Skeletal muscle cell (primary cell): ENCODE data around the gene SNCG.
A peak's percentile ranks its signal among the peaks of the same experiment; 100 is the strongest.

ENCODE experiments used
- DNase-seq: peaks from one replicate; pipeline ENCODE4 v3.0.0-alpha.2; 2010; ENCODE audit warnings: low read depth
- H3K4me3 ChIP-seq: 2 replicates; pipeline ENCODE4 v1.5.1; 2011; ENCODE audit warnings: low read depth, mild to moderate bottlenecking, control low read depth, low read length, moderate library complexity

SNCG gene

GRCh38 chr10:86958901-86959736 is 720 bp downstream of the SNCG start:
- DNase-seq = no peak
- no peak overlapping the region for H3K4me3 ChIP-seq

GRCh38 chr10:86959737-86960002 is 1.3 kb downstream of the SNCG start:
- H3K4me3 ChIP-seq = no peak overlapping the region
- DNase-seq = no peak

GRCh38 chr10:86960003-86960862 is 1.8 kb downstream of the SNCG start:
- H3K4me3 ChIP-seq = no peak overlapping the region
- no peak for DNase-seq

GRCh38 chr10:86960863-86961434 is 2.5 kb downstream of the SNCG start:
- no peak for DNase-seq

GRCh38 chr10:86961481-86962091 is 3.2 kb downstream of the SNCG start:
- no peak for DNase-seq
- H3K4me3 ChIP-seq = no peak overlapping the region

More at GRCh38 chr10:86960863-86961434, 2.5 kb downstream of the SNCG start:
- no peak overlapping the region for H3K4me3 ChIP-seq

- no peak overlapping the region for H3K4me3 ChIP-seq
- DNase-seq = no peak
These were observed 4.0 kb downstream of the SNCG start for GRCh38 chr10:86962136-86962980.

GRCh38 chr10:86962981-86963310 is 4.5 kb downstream of the SNCG start:
- no peak for DNase-seq
- H3K4me3 ChIP-seq = no peak overlapping the region

GRCh38 chr10:86963341-86963919 is 5.0 kb downstream of the SNCG start:
- H3K4me3 ChIP-seq = no peak overlapping the region
- DNase-seq = no peak

- no peak overlapping the region for H3K4me3 ChIP-seq
- no peak for DNase-seq
These were observed 5.9 kb downstream of the SNCG start for GRCh38 chr10:86964061-86964846.

GRCh38 chr10:86964847-86965190 is 6.4 kb downstream of the SNCG start:
- no peak for DNase-seq
- H3K4me3 ChIP-seq = no peak overlapping the region

- no peak overlapping the region for H3K4me3 ChIP-seq
- DNase-seq = no peak
These were observed 7.7 kb downstream of the SNCG start for GRCh38 chr10:86965986-86966654.

- no peak overlapping the region for H3K4me3 ChIP-seq
- no peak for DNase-seq
These were observed 9.1 kb downstream of the SNCG start for GRCh38 chr10:86967481-86967941.

- peak within 1 kb of the TSS; percentile 30 for H3K4me3 ChIP-seq
These were observed 10.0 kb downstream of the SNCG start, which contains the start of gene ADIRF for GRCh38 chr10:86968271-86968993. TSS of gene ADIRF (plus strand) at chr10:86968482. CDS start at chr10:86968545, 63 bp downstream.

GRCh38 chr10:86968994-86969355 is 10.6 kb downstream of the SNCG start:
- H3K4me3 ChIP-seq = peak overlapping the region; percentile 30

More at GRCh38 chr10:86968271-86968993, 10.0 kb downstream of the SNCG start, which contains the start of gene ADIRF:
- DNase-seq = no peak

GRCh38 chr10:86969421-86970041 is 11.1 kb downstream of the SNCG start:
- peak overlapping the region; percentile 30 for H3K4me3 ChIP-seq
- DNase-seq = no peak

More at GRCh38 chr10:86968994-86969355, 10.6 kb downstream of the SNCG start:
- DNase-seq = no peak

GRCh38 chr10:86970162-86970981 is 12.0 kb downstream of the SNCG start:
- DNase-seq = no peak
- H3K4me3 ChIP-seq = peak overlapping the region; percentile 55
